H1 (cell line): ENCODE measurements around the gene PNMA8B. TPM values are rescaled to one million over a fixed set of nuclear protein-coding genes. Genes with fewer than 3 reads are reported as not detected.

Experiments
- CTCF ChIA-PET: fragments of 300-600 bp; sonication (Branson Sonifier 250); formaldehyde crosslinking; loops from one replicate; lab custom pipeline; 2021; ENCODE audit not compliant: partially characterized antibody; lab: Charles Lee
- POLR2A ChIA-PET: fragments of 300-600 bp; sonication (Branson Sonifier 250); formaldehyde crosslinking; loops from one replicate; lab custom pipeline; 2021; ENCODE audit warnings: inconsistent platforms; ENCODE audit not compliant: partially characterized antibody; lab: Charles Lee
- DNase-seq, 2 experiments: peaks; one replicate each; pipeline versions ENCODE4 v3.0.0 to v3.0.0-alpha.2; 2010 to 2022; ENCODE audit warnings: low spot score in 2 of 2, low read depth in 1 of 2, mixed read lengths in 1 of 2
- FAIRE-seq: peaks from 2 replicates; lab custom pipeline; 2011; peaks lifted over from hg19 to GRCh38; lab: Jason Lieb, UNC
- H2AFZ ChIP-seq: 2 replicates; pipeline ENCODE4 v1.8.1; 2012; ENCODE audit warnings: low read length, inconsistent platforms
- H2AK5ac ChIP-seq: 2 replicates; pipeline ENCODE4 v1.6.1; 2013; ENCODE audit warnings: low read depth, low read length
- H2BK120ac ChIP-seq: replicated peaks from 2 replicates; pipeline ENCODE3; 2013; ENCODE audit warnings: low read depth, low read length, inconsistent platforms
- H2BK12ac ChIP-seq: 2 replicates; pipeline ENCODE4 v1.6.1; 2013; ENCODE audit warnings: low read depth, low read length
- H2BK15ac ChIP-seq: 2 replicates; pipeline ENCODE4 v1.6.1; 2013; ENCODE audit warnings: low read length
- H2BK20ac ChIP-seq: 2 replicates; pipeline ENCODE4 v1.6.1; 2013; ENCODE audit warnings: low read length
- H2BK5ac ChIP-seq: 2 replicates; pipeline ENCODE4 v1.6.1; 2013; ENCODE audit warnings: low read depth, low read length
- H3K14ac ChIP-seq: 2 replicates; pipeline ENCODE4 v1.6.1; 2013; ENCODE audit warnings: inconsistent platforms; ENCODE audit not compliant: insufficient read length
- H3K18ac ChIP-seq: 2 replicates; pipeline ENCODE4 v1.6.1; 2013; ENCODE audit warnings: low read length; ENCODE audit errors: extremely low read depth
- H3K23ac ChIP-seq: 2 replicates; pipeline ENCODE4 v1.6.1; 2013; ENCODE audit warnings: inconsistent platforms; ENCODE audit not compliant: insufficient read length
- H3K23me2 ChIP-seq: 2 replicates; pipeline ENCODE4 v1.6.1; 2013; ENCODE audit warnings: low read depth, low read length
- H3K27ac ChIP-seq: 2 replicates; pipeline ENCODE4 v1.6.1; 2011; ENCODE audit warnings: low read depth, low read length, inconsistent platforms
- H3K27me3 ChIP-seq, 4 experiments: replicated peaks in 1 of 4; 1 replicate in 1 of 4; 2 replicates in 3 of 4; pipeline versions ENCODE4 v1.6.1 to v1.8.1; 2011 to 2013; ENCODE audit warnings: low read length in 3 of 4, mild to moderate bottlenecking in 3 of 4, inconsistent platforms in 2 of 4, mixed read lengths in 2 of 4, moderate library complexity in 1 of 4; ENCODE audit not compliant: control insufficient read depth in 3 of 4, insufficient read depth in 3 of 4; ENCODE audit errors: extremely low read depth in 1 of 4
- H3K36me3 ChIP-seq, 4 experiments: 2 replicates each; pipeline versions ENCODE4 v1.6.1 to v1.8.1; 2011 to 2013; ENCODE audit warnings: mild to moderate bottlenecking in 4 of 4, low read length in 3 of 4, moderate library complexity in 2 of 4, control low read depth in 1 of 4, inconsistent platforms in 1 of 4; ENCODE audit not compliant: insufficient read depth in 4 of 4, control insufficient read depth in 2 of 4
- H3K4ac ChIP-seq: replicated peaks from 2 replicates; pipeline ENCODE3; 2013; ENCODE audit warnings: low read length, low read depth, mixed read lengths, inconsistent platforms; ENCODE audit not compliant: insufficient read length
- H3K4me1 ChIP-seq, 4 experiments: replicated peaks in 1 of 4; 1 replicate in 1 of 4; 2 replicates in 3 of 4; pipeline versions ENCODE4 v1.6.1 to v1.8.1; 2011 to 2013; ENCODE audit warnings: low read length in 3 of 4, inconsistent platforms in 2 of 4, mixed read lengths in 1 of 4; ENCODE audit not compliant: insufficient read depth in 4 of 4, control insufficient read depth in 3 of 4
- H3K4me2 ChIP-seq, 2 experiments: 2 replicates each; pipeline versions ENCODE4 v1.6.1 to v1.8.1; 2011 to 2013; ENCODE audit warnings: low read depth in 2 of 2, low read length in 2 of 2, control low read depth in 1 of 2, inconsistent platforms in 1 of 2, mild to moderate bottlenecking in 1 of 2; ENCODE audit not compliant: insufficient read depth in 1 of 2
- H3K4me3 ChIP-seq, 4 experiments: fragments of 200-600, 300-600 bp in 1 of 4; sonication (generic), shearing (Covaris generic), sonication (Bioruptor Twin) in 1 of 4; 2 replicates each; pipeline versions ENCODE4 v1.5.1 to v1.8.1; 2011 to 2016; ENCODE audit warnings: low read length in 4 of 4, low read depth in 3 of 4, control low read depth in 2 of 4, inconsistent platforms in 2 of 4, mild to moderate bottlenecking in 2 of 4, mixed read lengths in 1 of 4, moderate library complexity in 1 of 4; ENCODE audit not compliant: insufficient read depth in 2 of 4; ENCODE audit errors: extremely low read depth in 1 of 4
- H3K56ac ChIP-seq: replicated peaks from 2 replicates; pipeline ENCODE3; 2013; ENCODE audit warnings: low read depth, mild to moderate bottlenecking, mixed read lengths, low read length, inconsistent platforms; ENCODE audit not compliant: insufficient read length
- H3K79me1 ChIP-seq: 2 replicates; pipeline ENCODE4 v1.6.1; 2013; ENCODE audit warnings: low read depth, low read length, control low read depth
- H3K79me2 ChIP-seq, 2 experiments: 2 replicates each; pipeline versions ENCODE4 v1.6.1 to v1.8.1; 2012 to 2013; ENCODE audit warnings: low read length in 2 of 2, mild to moderate bottlenecking in 2 of 2, inconsistent platforms in 1 of 2; ENCODE audit not compliant: insufficient read depth in 2 of 2, control insufficient read depth in 1 of 2
- H3K9ac ChIP-seq, 4 experiments: replicated peaks in 1 of 4; 1 replicate in 1 of 4; 2 replicates in 3 of 4; pipeline versions ENCODE4 v1.6.1 to v1.8.1; 2011 to 2013; ENCODE audit warnings: low read depth in 3 of 4, low read length in 3 of 4, control low read depth in 2 of 4, mild to moderate bottlenecking in 2 of 4, moderate library complexity in 2 of 4, inconsistent platforms in 1 of 4; ENCODE audit errors: extremely low read depth in 1 of 4
- H3K9me3 ChIP-seq, 2 experiments: 2 replicates each; pipeline versions ENCODE4 v1.6.1 to v1.8.1; 2012 to 2013; ENCODE audit warnings: mild to moderate bottlenecking in 2 of 2, moderate library complexity in 2 of 2, control low read depth in 1 of 2, inconsistent platforms in 1 of 2, low read depth in 1 of 2, low read length in 1 of 2, mixed read lengths in 1 of 2; ENCODE audit not compliant: insufficient read depth in 2 of 2
- H4K20me1 ChIP-seq, 2 experiments: replicated peaks in 1 of 2; 2 replicates each; pipeline versions ENCODE3 to v1.8.1; 2011 to 2013; ENCODE audit warnings: inconsistent platforms in 2 of 2, low read length in 2 of 2, mild to moderate bottlenecking in 1 of 2; ENCODE audit not compliant: insufficient read depth in 2 of 2, control insufficient read depth in 1 of 2
- H4K5ac ChIP-seq: 2 replicates; pipeline ENCODE4 v1.6.1; 2013; ENCODE audit warnings: low read length, low read depth, mixed read lengths, inconsistent platforms; ENCODE audit not compliant: insufficient read length
- H4K8ac ChIP-seq: 2 replicates; pipeline ENCODE4 v1.8.0; 2013; ENCODE audit warnings: mild to moderate bottlenecking, moderate library complexity, low read length, inconsistent platforms; ENCODE audit not compliant: insufficient read depth; ENCODE audit errors: extremely low read depth
- H4K91ac ChIP-seq: replicated peaks from 2 replicates; pipeline ENCODE3; 2013; ENCODE audit warnings: low read length, mixed read lengths, inconsistent platforms; ENCODE audit not compliant: insufficient read length
- BCL11A ChIP-seq, 2 experiments: IDR thresholded peaks; one replicate each; pipeline ENCODE4 v1.6.1; 2011; ENCODE audit warnings: low read depth in 2 of 2, low read length in 2 of 2, mild to moderate bottlenecking in 2 of 2
- EGR1 ChIP-seq: IDR thresholded peaks from 2 replicates; pipeline ENCODE4 v1.6.1; 2011; ENCODE audit warnings: low read depth, low read length, borderline replicate concordance
- JUN ChIP-seq: IDR thresholded peaks from 2 replicates; pipeline ENCODE4 v1.6.1; 2011; ENCODE audit warnings: low read depth, mild to moderate bottlenecking, improper control_type of control experiment, low read length
- MAFK ChIP-seq: IDR thresholded peaks from 2 replicates; pipeline ENCODE4 v1.6.1; 2012; ENCODE audit warnings: low read depth, mild to moderate bottlenecking, improper control_type of control experiment, low read length
- RNF2 ChIP-seq: fragments of 200-900, 300-1000 bp; sonication (generic); IDR thresholded peaks from 2 replicates; pipeline ENCODE4 v1.7.1; 2016; ENCODE audit warnings: borderline replicate concordance, low read depth, mild to moderate bottlenecking, antibody characterized with exemption, low read length; ENCODE audit not compliant: poor library complexity, severe bottlenecking; ENCODE audit errors: missing control alignments
- SP1 ChIP-seq: IDR thresholded peaks from 2 replicates; pipeline ENCODE4 v1.6.1; 2011; ENCODE audit warnings: low read depth, low read length
- SUZ12 ChIP-seq: fragments of 200-600 bp; sonication (generic); IDR thresholded peaks from 2 replicates; pipeline ENCODE4 v1.6.1; 2012; ENCODE audit warnings: mild to moderate bottlenecking, inconsistent platforms, low read length, moderate library complexity, mixed read lengths
- TAF7 ChIP-seq: optimal IDR thresholded peaks from 2 replicates; pipeline ENCODE3; 2011; ENCODE audit warnings: low read depth, mild to moderate bottlenecking, inconsistent platforms, low read length, moderate library complexity, borderline replicate concordance
- ZNF274 ChIP-seq: IDR thresholded peaks from 2 replicates; pipeline ENCODE4 v1.7.0; 2012; ENCODE audit warnings: low read length, borderline replicate concordance; ENCODE audit errors: extremely low read depth
- WGBS, 2 experiments: shearing (Covaris generic) in 1 of 2; methylation state at CpG; one replicate each; pipeline versions ENCODE4 v1.1.6 to v1.1.7; 2013 to 2015; ENCODE audit warnings: low lambda C conversion rate in 2 of 2, mixed read lengths in 2 of 2, inconsistent platforms in 1 of 2, low coverage in 1 of 2, missing lambda C conversion rate in 1 of 2; ENCODE audit not compliant: insufficient replicate concordance in 2 of 2, insufficient coverage in 1 of 2, insufficient read length in 1 of 2; ENCODE audit errors: extremely low coverage in 1 of 2, missing lambda C conversion rate in 1 of 2; 5-methylcytosine and 5-hydroxymethylcytosine counted together
- polyA plus RNA-seq, 7 experiments: library from polyadenylated mRNA; depleted of rRNA in 3 of 7; stranded (reverse) in 5 of 7; unstranded in 2 of 7; fragments of >200 nt in 5 of 7; fragments of 200-250 nt in 2 of 7; gene quantifications; 1 replicate in 5 of 7; 2 replicates in 1 of 7; 4 replicates in 1 of 7; pipeline versions ENCODE4 v1.2.1 to v1.2.3, GENCODE V29; 2011 to 2013; ENCODE audit warnings: missing spikeins in 2 of 7, mixed read lengths in 2 of 7
- total RNA-seq: library from RNA; stranded (reverse); fragmentation: NEBNext Ultra II Directional; extraction: Animal tissue kit (Norgen Biotek cat#: 25700); gene quantifications from 2 replicates; pipeline ENCODE4 v1.2.1, GENCODE V29; 2021
- TF ChIP-seq, protein P1 (sequence below): IDR thresholded peaks from 2 replicates; pipeline ENCODE4 v1.6.1; 2012; ENCODE audit warnings: inconsistent platforms

PNMA8B gene
- total and polyA plus RNA-seq, 2 of the 8 experiments (the other 6 are each of a cell fraction or from before 2014, with no cell fraction given), result 0.48 to 1.4 TPM

DNA sequence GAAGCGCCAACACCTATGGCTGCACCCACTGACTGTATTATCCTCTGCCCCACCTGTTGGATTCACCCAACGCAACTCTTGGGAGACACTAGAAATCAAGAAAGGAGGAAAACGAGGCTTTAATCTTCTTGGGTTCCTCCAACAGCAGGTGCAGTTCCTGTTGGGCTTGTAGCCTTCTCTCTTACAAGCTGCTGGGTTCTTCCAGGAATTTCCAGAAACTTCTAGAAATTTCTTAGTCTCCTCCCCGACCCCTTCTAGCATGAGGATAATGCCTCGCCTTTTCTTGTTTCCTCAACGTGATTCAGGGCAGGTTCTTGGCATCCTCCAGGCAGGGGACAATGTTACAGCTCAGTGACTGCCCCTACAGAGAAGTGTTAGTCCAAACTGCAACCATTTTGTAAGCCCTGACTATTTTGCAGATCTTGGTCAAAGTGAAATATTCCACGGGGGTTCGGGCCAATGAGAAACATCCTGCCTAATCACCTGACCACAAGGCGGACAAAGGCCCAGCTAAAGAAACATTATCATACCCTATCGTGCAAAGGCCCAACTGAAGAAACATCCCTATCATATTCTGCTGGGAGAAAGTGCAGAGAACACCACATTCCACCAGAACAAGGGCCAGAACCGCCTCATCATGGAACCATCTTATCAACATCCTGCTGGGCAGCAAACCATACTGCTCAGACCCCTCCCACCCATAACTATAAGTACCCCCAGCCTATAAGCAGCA lies 23.7 kb downstream of the PNMA8B start:
- DNase-seq, result no peak
- no peak overlapping the region for H4K5ac ChIP-seq
- H4K20me1 ChIP-seq, result no peaks in the 10 kb centered on the region
- peak overlapping the region; percentile 25; the same call in 1 of the 2 replicates for H3K18ac ChIP-seq
- H3K79me1 ChIP-seq, result no peaks in the 10 kb centered on the region; the same call in 1 of the 2 replicates
- H3K4ac ChIP-seq, result no peak overlapping the region
- H2BK5ac ChIP-seq, result no peak overlapping the region
- H2BK20ac ChIP-seq, result no peak overlapping the region
- H3K27ac ChIP-seq, result no peak overlapping the region
- H3K9me3 ChIP-seq, result no peaks in the 10 kb centered on the region
- peaks cover 9% of the 10 kb centered on the region for H3K23me2 ChIP-seq
- peak overlapping the region; percentile 71; the same call in 1 of the 2 replicates for H4K8ac ChIP-seq
- ChIA-PET CTCF (interaction anchor here (1.4 to 3.0 kb wide), 3 partner anchors 11 to 69 kb away, joined by 3 to 8 read pairs (median 7); no protein-coding TSS in a partner anchor), POLR2A (no interaction called here)
- peaks cover 0 to 7% (median 0%) of the 10 kb centered on the region in 4 experiments; a peak in 3 of 7 replicates for H3K27me3 ChIP-seq
- H3K14ac ChIP-seq, result no peak overlapping the region
- H2AFZ ChIP-seq, result peak overlapping the region; percentile 71
- H2BK12ac ChIP-seq, result no peak overlapping the region
- peaks cover 0 to 9% of the 10 kb centered on the region in 2 experiments; a peak in 1 of 4 replicates for H3K79me2 ChIP-seq
- H3K23ac ChIP-seq, result no peak overlapping the region
- H4K91ac ChIP-seq, result no peak overlapping the region
- 65% methylated on average over 11 of the region's 11 CpGs; no CpG with 5 or more reads in 1 of the 2 experiments for whole genome bisulfite sequencing, 2 experiments
- peaks cover 0 to 7% (median 3%) of the 10 kb centered on the region in 4 experiments; a peak in 4 of 7 replicates for H3K4me1 ChIP-seq
- peak overlapping the region; percentile 83 to 90 for H3K4me2 ChIP-seq
- no peak overlapping the region for H3K56ac ChIP-seq
- no peak overlapping the region for H2BK120ac ChIP-seq
- H3K36me3 ChIP-seq, result peaks cover 0 to 15% (median 9%) of the 10 kb centered on the region in 4 experiments; a peak in 6 of 8 replicates
- no peak for FAIRE-seq
- peak overlapping the region; percentile 30 to 77 (median 72); a peak in 7 of 8 replicates for H3K4me3 ChIP-seq
- no peak overlapping the region for H2AK5ac ChIP-seq
- 0 out of 7 replicates have a peak overlapping the region, but pooled peaks of 1 of the 4 experiments have one; percentile 8 for H3K9ac ChIP-seq
- H2BK15ac ChIP-seq, result no peak overlapping the region
- no peak for TF ChIP-seq RNF2
- TF ChIP-seq BCL11A (IDR thresholded peaks at IDR 0.05; ENCODE audit: low read depth in 2 of 2, low read length in 2 of 2), result no peak
- TF ChIP-seq JUN, result no peak
- TF ChIP-seq MAFK, result no peak
- no peak for TF ChIP-seq TAF7
- TF ChIP-seq ZNF274, result no peak
- TF ChIP-seq SP1, result no peak
- no peak for TF ChIP-seq SUZ12
- TF ChIP-seq, protein P1, sequence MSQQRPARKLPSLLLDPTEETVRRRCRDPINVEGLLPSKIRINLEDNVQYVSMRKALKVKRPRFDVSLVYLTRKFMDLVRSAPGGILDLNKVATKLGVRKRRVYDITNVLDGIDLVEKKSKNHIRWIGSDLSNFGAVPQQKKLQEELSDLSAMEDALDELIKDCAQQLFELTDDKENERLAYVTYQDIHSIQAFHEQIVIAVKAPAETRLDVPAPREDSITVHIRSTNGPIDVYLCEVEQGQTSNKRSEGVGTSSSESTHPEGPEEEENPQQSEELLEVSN, result no peak
- no peak for TF ChIP-seq EGR1
